Measurements from ENCODE around the gene MUC5B. TPM values are rescaled to one million over a fixed set of nuclear protein-coding genes. Genes with fewer than 3 reads are reported as not detected.

MUC5B gene
- total and polyA plus RNA-seq, 5 donors, result under 0.01 TPM; not detected in 4

- 85% methylated on average over 30 of the region's 30 CpGs for WGBS
- Histone ChIP-seq H3K27me3 (ENCODE audit: control insufficient read depth, insufficient read depth) (no peaks in the 10 kb centered on the region), H3K4me3 (ENCODE audit: low read length) (no peak overlapping the region), H3K4me1 (ENCODE audit: control insufficient read depth, insufficient read depth, low read length) (peaks cover 14% of the 10 kb centered on the region), H3K9me3 (ENCODE audit: control insufficient read depth, low read length) (no peaks in the 10 kb centered on the region), H3K27ac (ENCODE audit: low read length) (no peak overlapping the region)
- peak in 1 of 3 donors; percentile 28 for DNase-seq
- no peak for ATAC-seq
- intact Hi-C loops (cut with DNase I), result no loop called here
These were observed 83.6 kb downstream of the MUC5B start for GRCh38 chr11:1306186-1307162.

GRCh38 chr11:1307163-1307870, 84.5 kb downstream of the MUC5B start:
- DNase-seq (peak in 2 of 3 donors; percentile 32 to 66), ATAC-seq (no peak)
- Histone ChIP-seq H3K4me1 (ENCODE audit: control insufficient read depth, insufficient read depth, low read length) (peaks cover 14% of the 10 kb centered on the region), H3K4me3 (ENCODE audit: low read length) (no peak overlapping the region), H3K27ac (ENCODE audit: low read length) (no peak overlapping the region), H3K27me3 (ENCODE audit: control insufficient read depth, insufficient read depth) (no peaks in the 10 kb centered on the region), H3K9me3 (ENCODE audit: control insufficient read depth, low read length) (no peaks in the 10 kb centered on the region)
- intact Hi-C loops (cut with DNase I), result no loop called here
- 76% methylated on average over 21 of the region's 21 CpGs for whole genome bisulfite sequencing

- Histone ChIP-seq H3K4me3 (ENCODE audit: low read length) (peak overlapping the region; percentile 77), H3K4me1 (ENCODE audit: control insufficient read depth, insufficient read depth, low read length) (peaks cover 14% of the 10 kb centered on the region), H3K27me3 (ENCODE audit: control insufficient read depth, insufficient read depth) (no peaks in the 10 kb centered on the region), H3K27ac (ENCODE audit: low read length) (no peak overlapping the region), H3K9me3 (ENCODE audit: control insufficient read depth, low read length) (no peaks in the 10 kb centered on the region)
- peak in 1 of 3 donors; percentile 37 for DNase-seq
- intact Hi-C loops (cut with DNase I), result no loop called here
- no peak for ATAC-seq
- 61% methylated on average over 21 of the region's 21 CpGs for WGBS
These were observed 85.3 kb downstream of the MUC5B start for GRCh38 chr11:1307998-1308742.

GRCh38 chr11:1308743-1309497, 86.1 kb downstream of the MUC5B start:
- 4% methylated on average over 58 of the region's 58 CpGs for WGBS
- Histone ChIP-seq H3K9me3 (ENCODE audit: control insufficient read depth, low read length) (no peaks in the 10 kb centered on the region), H3K4me3 (ENCODE audit: low read length) (peak overlapping the region; percentile 77), H3K27ac (ENCODE audit: low read length) (peak overlapping the region; percentile 80), H3K4me1 (ENCODE audit: control insufficient read depth, insufficient read depth, low read length) (peaks cover 13% of the 10 kb centered on the region), H3K27me3 (ENCODE audit: control insufficient read depth, insufficient read depth) (no peaks in the 10 kb centered on the region)
- ATAC-seq (peak; percentile 57 to 65), DNase-seq (peak in 1 of 3 donors; percentile 83)
- intact Hi-C loops (cut with DNase I), result no loop called here

GRCh38 chr11:1309498-1310317, 86.8 kb downstream of the MUC5B start, which contains the start of gene TOLLIP:
Gene TOLLIP (minus strand): TSS chr11:1309632. CDS start chr11:1309498, 134 bp downstream.
- H3K4me3 ChIP-seq (ENCODE audit: low read length), result peak within 1 kb of the TSS; percentile 77

GRCh38 chr11:1310318-1310687, 87.4 kb downstream of the MUC5B start:
- intact Hi-C loops (cut with DNase I), result no loop called here

More at GRCh38 chr11:1309498-1310317, 86.8 kb downstream of the MUC5B start, which contains the start of gene TOLLIP:
- Histone ChIP-seq H3K27ac (ENCODE audit: low read length) (peak within 1 kb of the TSS; percentile 85), H3K27me3 (ENCODE audit: control insufficient read depth, insufficient read depth) (no peaks in the 10 kb centered on the region), H3K9me3 (ENCODE audit: control insufficient read depth, low read length) (no peaks in the 10 kb centered on the region), H3K4me1 (ENCODE audit: control insufficient read depth, insufficient read depth, low read length) (peaks cover 9% of the 10 kb centered on the region)
- DNase-seq, result peak; percentile 96 to 99 (median 98)
- WGBS, result 2% methylated on average over 97 of the region's 97 CpGs
- intact Hi-C loops (cut with DNase I), result no loop called here
- peak; percentile 95 to 96 for ATAC-seq

GRCh38 chr11:1310772-1311468, 88.1 kb downstream of the MUC5B start:
- Histone ChIP-seq H3K4me3 (ENCODE audit: low read length) (peak overlapping the region; percentile 58), H3K4me1 (ENCODE audit: control insufficient read depth, insufficient read depth, low read length) (peaks cover 9% of the 10 kb centered on the region), H3K27me3 (ENCODE audit: control insufficient read depth, insufficient read depth) (no peaks in the 10 kb centered on the region), H3K27ac (ENCODE audit: low read length) (no peak overlapping the region), H3K9me3 (ENCODE audit: control insufficient read depth, low read length) (no peaks in the 10 kb centered on the region)
- DNase-seq (no peak), ATAC-seq (no peak)
- WGBS, result 84% methylated on average over 15 of the region's 15 CpGs
- intact Hi-C loops (cut with DNase I), result no loop called here

More at GRCh38 chr11:1310318-1310687, 87.4 kb downstream of the MUC5B start:
- Histone ChIP-seq H3K27ac (ENCODE audit: low read length) (peak overlapping the region; percentile 85), H3K9me3 (ENCODE audit: control insufficient read depth, low read length) (no peaks in the 10 kb centered on the region), H3K4me3 (ENCODE audit: low read length) (peak overlapping the region; percentile 58), H3K27me3 (ENCODE audit: control insufficient read depth, insufficient read depth) (no peaks in the 10 kb centered on the region), H3K4me1 (ENCODE audit: control insufficient read depth, insufficient read depth, low read length) (peaks cover 9% of the 10 kb centered on the region)
- 69% methylated on average over 18 of the region's 18 CpGs for WGBS
- DNase-seq (no peak), ATAC-seq (no peak)

All from right cardiac atrium (tissue), 5 donors.